Measurements from ENCODE around the gene ATRIP.
"Not testable (repeated sequence)": the region's sequence is repeated elsewhere in the genome, so short reads cannot be mapped to it uniquely, and the experiment has no call there.

The ATRIP gene

GRCh38 chr3:48436855-48437254, 9.7 kb upstream of the ATRIP start:
- no peak for DNase-seq (ENCODE audit: low spot score)

GRCh38 chr3:48437812-48438211, 8.7 kb upstream of the ATRIP start:
- no peak for DNase-seq (ENCODE audit: low spot score)

DNA sequence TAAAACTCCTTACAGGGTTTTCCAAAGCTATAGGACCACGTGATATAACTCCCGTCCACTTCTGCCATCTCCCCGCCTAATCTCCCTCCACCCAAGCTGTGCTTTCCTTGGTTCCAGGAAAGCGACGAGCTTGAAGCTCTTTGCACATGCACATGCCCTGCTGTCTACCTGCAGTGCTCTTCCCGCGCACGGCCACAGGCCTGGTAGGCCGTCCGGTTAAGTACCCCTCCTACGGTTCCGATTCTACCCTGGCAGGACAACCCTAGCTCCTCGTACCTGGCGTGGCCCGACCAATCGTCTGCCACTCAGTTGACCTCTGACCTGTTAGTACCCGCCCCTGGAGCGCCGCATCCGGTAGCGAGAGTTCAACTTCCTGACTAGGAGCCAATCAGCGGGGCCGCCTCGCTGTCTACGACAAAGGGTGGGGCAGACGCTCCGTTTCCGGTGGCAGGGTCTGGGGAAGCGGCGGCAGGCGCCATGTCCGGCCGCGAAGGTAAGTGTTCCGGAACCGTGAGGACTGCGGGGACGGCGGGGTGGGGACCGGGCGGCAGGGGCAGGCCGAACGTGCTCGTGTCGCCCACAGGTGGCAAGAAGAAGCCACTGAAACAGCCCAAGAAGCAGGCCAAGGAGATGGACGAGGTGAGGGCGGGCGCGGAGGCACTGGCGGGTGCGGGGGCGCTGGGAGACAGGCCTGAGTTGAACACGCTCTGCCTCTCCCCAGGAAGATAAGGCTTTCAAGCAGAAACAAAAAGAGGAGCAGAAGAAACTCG, 6.5 kb upstream of the ATRIP start, which contains the start of the genes CCDC51 and TMA7:
CCDC51 (minus strand) TSS at position 300 of the 770 bp plus-strand sequence. CDS start 4,991 bp downstream, outside the sequence.
TMA7 (plus strand) TSS at position 438 of the 770 bp plus-strand sequence; CDS start at position 478, 40 bp downstream.
- DNase-seq (ENCODE audit: low spot score) = peak; percentile 93

DNA sequence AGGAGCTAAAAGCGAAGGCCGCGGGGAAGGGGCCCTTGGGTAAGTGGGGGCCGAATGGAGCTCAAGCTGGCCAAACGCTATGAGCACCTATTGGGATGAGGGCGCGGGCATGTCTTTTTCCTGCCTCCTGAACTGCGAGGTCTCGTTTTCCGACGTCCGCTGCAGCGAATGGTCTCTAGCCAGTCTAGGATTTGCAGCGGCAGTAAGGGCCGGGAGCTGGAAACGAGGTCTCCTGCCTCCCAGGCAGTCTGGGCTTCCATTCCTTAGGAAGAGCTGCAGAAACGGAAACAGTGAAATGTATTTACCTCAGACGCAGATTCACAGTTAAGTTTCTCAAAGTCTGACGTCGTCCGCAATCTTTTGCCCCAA, 6.0 kb upstream of the ATRIP start:
- DNase-seq (ENCODE audit: low spot score) = no peak

GRCh38 chr3:48441940-48442339, 4.6 kb upstream of the ATRIP start:
- no peak for DNase-seq (ENCODE audit: low spot score)

DNA sequence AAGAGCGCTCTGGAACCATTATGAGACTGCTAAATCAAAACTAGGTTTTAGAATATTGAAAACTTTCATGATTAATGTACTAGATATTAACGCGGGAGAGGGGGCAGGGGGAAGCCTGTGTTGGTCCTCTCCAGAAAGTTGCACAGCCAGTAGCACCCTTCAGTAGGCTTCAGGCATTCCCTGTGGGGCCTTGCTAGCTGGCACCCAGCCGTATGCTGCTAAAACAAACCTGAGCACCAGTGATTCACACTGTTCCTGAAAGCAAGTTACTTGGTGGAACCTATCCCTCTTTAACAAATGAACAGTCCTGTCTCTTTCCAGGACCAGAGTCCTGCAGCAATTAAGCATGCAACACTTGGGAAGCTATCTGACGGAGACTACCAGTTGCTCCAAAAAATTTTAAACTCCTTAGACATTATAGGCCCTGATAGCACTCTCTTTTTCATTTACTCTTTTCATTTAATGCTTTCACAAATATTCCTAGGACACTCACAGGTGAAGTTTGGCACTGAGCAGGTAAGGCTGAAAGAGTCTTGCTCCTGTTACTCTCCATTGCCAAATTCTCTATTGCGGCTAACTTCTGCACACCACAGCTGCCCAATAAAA, 1.2 kb upstream of the ATRIP start:
- no peak for DNase-seq (ENCODE audit: low spot score)

DNA sequence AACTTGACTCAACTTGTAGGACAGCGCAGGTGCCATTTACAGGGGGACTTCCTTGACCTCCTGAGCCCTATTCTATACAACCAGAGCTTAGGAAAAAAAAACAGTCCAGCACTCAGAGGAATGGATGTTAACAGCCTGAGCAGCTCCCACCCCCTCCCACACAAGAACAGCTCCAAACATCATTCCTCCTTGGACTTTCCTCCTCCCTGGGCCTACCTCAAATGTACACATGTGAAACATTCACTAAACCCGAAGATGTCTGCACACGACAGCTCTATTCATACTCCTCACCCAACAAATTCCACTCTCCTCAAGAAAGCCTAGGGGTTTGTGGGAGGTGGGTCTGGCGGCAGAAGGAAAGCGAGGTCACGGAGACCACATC, 503 bp upstream of the ATRIP start:
- DNase-seq (ENCODE audit: low spot score) = no peak

GRCh38 chr3:48451270-48451669, 4.7 kb downstream of the ATRIP start:
- DNase-seq (ENCODE audit: low spot score) = no peak

- no peak for DNase-seq (ENCODE audit: low spot score)
Measured at GRCh38 chr3:48456456-48456855, 9.9 kb downstream of the ATRIP start.

- no peak for DNase-seq (ENCODE audit: low spot score)
Measured at GRCh38 chr3:48459331-48459730, 12.8 kb downstream of the ATRIP start.

DNA sequence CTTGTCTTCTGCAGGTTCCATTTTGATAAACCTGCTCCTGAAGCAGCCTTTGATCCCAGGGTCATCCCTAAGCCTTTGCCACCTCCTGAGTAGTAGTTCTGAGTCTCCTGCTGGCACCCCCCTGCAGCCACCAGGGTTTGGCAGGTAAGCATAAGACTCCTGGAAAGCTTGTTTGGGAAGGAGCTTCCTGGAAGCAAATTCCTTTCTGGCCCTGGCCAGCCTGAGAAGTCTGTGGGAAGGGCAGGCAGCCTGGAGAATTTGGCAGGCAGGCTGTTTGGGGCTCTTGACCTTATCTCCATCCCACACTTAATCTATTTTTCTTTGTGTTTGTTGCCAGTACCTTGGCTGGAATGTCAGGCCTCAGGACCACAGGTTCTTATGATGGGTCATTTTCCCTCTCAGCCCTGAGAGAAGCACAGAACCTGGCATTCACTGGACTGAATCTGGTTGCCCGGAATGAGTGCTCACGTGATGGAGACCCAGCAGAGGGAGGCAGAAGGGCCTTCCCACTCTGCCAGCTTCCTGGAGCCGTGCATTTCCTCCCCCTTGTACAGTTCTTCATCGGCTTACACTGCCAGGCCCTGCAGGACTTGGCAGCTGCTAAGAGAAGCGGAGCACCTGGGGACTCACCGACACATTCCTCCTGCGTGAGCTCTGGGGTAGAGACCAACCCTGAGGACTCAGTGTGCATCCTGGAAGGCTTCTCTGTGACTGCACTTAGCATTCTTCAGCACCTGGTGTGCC, 13.4 kb downstream of the ATRIP start:
- no peak for DNase-seq (ENCODE audit: low spot score)

GRCh38 chr3:48460517-48460902, 14.0 kb downstream of the ATRIP start:
- DNase-seq (ENCODE audit: low spot score) = no peak

DNA sequence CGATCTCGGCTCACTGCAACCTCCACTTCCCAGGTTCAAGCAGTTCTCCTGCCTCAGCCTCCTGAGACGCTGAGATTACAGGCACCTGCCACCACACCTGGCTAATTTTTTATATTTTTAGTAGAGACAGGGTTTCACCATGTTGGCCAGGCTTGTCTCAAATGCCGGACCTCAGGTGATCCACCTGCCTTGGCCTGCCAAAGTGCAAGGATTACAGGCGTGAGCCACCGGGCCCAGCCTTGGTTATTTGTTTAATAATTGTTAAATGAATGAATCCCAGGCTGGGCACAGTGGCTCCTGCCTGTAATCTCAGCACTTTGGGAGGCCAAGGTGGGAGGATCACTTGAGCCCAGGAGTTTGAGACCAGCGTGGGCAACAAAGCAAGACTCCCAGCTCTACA, 15.2 kb downstream of the ATRIP start:
- DNase-seq (ENCODE audit: low spot score) = not testable (repeated sequence)

DNA sequence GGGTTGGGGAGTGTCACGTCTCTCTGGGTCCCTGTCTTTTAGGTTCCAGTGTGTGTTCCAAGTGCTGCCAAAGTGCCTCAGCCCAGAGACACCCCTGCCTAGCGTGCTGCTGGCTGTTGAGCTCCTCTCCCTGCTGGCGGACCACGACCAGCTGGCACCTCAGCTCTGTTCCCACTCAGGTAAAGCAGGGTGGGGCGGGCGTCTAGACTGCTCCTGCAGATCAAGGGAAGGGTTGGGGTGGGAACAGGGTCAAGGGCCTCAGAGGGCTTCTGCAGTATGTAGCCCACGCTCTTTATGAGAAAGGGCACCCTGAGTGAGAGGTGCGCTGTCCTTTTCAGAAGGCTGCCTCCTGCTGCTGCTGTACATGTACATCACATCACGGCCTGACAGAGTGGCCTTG, 17.2 kb downstream of the ATRIP start:
- DNase-seq (ENCODE audit: low spot score) = no peak

DNA sequence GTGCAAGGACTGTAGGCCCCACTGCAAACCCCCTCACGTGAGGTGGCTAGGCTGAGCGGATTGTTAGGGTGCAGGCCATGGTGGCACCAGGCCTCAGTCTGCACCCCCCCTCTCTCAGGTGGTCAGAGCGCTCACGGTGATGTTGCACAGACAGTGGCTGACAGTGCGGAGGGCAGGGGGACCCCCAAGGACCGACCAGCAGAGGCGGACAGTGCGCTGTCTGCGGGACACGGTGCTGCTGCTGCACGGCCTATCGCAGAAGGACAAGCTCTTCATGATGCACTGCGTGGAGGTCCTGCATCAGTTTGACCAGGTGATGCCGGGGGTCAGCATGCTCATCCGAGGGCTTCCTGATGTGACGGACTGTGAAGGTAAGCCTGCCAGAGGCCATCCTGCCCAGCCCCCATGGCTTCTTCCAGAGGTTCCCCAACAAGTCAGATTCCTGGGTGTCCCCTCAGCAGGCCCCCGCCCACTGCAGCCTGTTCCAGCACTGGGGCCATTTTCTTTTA, 18.2 kb downstream of the ATRIP start:
- no peak for DNase-seq (ENCODE audit: low spot score)

- DNase-seq (ENCODE audit: low spot score) = no peak
Measured at GRCh38 chr3:48465237-48465530, 18.6 kb downstream of the ATRIP start.

GRCh38 chr3:48465531-48466378, 19.2 kb downstream of the ATRIP start:
- peak; percentile 81 for DNase-seq (ENCODE audit: low spot score)

GRCh38 chr3:48466386-48467109, 20.0 kb downstream of the ATRIP start:
- DNase-seq (ENCODE audit: low spot score) = peak; percentile 23

- DNase-seq (ENCODE audit: low spot score) = no peak
Measured at GRCh38 chr3:48467110-48467454, 20.5 kb downstream of the ATRIP start.

DNA sequence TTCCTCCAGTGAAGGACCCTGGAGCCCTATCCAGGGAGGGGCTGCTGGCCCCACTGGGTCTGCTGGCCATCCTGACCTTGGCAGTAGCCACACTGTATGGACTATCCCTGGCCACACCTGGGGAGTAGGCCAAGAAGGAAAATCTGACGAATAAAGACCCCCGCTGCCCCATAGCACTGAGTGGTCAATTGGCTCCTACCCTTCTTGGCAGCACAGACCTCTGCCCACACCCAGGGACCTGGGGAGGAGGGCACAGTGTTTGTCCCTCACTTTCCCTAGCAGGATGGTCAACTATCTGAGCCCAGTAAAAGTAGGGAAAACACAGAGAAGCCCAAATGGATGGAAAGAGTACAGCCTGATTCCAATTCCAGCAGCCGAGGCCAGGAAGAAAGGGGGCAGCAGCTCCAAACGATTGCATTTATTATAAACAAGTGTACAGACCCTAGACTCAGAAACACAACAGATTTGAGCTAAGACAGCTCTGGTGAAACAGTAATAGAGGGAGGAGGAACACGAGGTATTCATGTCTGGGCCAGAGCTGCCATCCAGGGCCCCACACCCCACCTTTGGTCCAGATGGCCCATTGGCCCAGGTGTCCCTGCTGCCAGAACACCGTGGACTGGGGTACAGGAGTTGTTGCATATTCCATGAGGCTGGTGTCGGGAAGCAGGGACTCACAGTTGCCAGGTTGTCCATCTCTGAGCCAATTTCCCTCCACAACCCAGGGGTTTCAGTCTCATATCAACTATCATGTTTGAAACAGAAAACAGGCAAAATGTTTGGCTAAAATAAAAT, 21.1 kb downstream of the ATRIP start:
- no peak for DNase-seq (ENCODE audit: low spot score)

- DNase-seq (ENCODE audit: low spot score) = no peak
Measured at GRCh38 chr3:48468329-48468731, 21.8 kb downstream of the ATRIP start.

Measured in NAMALWA (cell line).